LNCaP clone FGC (cell line): ENCODE results near the gene GRIP1.

Source experiments
- DNase-seq: peaks from one replicate; pipeline ENCODE4 v3.0.0-alpha.2; 2011; ENCODE audit warnings: low read depth
- H3K4me3 ChIP-seq: 2 replicates; pipeline ENCODE4 v1.5.1; 2011; ENCODE audit warnings: mild to moderate bottlenecking, low read depth, low read length, control low read depth
- CTCF ChIP-seq: IDR thresholded peaks from 2 replicates; pipeline ENCODE4 v1.5.1; 2012; ENCODE audit warnings: mild to moderate bottlenecking; ENCODE audit not compliant: control insufficient read depth, insufficient read depth; ENCODE audit errors: extremely low read depth

Gene GRIP1

GRCh38 chr12:66541426-66541825 lies 137.4 kb downstream of the GRIP1 start:
- H3K4me3 ChIP-seq: no peak overlapping the region
- no peak for TF ChIP-seq CTCF
- DNase-seq: no peak

- no peak for DNase-seq
- TF ChIP-seq CTCF: no peak
- H3K4me3 ChIP-seq: no peak overlapping the region
Measured at GRCh38 chr12:66539431-66539830, 139.4 kb downstream of the GRIP1 start.

DNA sequence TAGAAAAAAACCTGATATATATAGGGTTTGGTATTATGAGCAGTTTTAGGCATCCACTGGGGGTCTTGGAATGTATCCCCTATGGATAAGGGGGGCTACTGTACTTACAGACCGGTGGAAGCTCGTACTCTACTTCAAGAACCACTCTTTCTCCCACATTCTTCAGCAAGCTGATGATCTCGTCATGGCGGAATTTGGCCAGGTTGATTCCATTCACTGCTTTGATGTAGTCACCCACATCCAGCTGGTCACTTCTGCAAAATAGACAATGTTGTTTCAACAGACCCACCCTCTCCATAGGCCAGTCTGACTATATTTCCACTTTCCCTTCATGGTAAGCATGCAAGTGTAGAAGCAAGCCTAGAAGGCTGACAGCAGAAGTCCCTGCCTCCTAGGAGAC lies 139.9 kb downstream of the GRIP1 start:
- no peak for TF ChIP-seq CTCF
- no peak overlapping the region for H3K4me3 ChIP-seq
- DNase-seq: no peak

GRCh38 chr12:66537876-66538275 lies 141.0 kb downstream of the GRIP1 start:
- no peak for TF ChIP-seq CTCF
- DNase-seq: no peak
- no peak overlapping the region for H3K4me3 ChIP-seq

- no peak for DNase-seq
- H3K4me3 ChIP-seq: no peak overlapping the region
- TF ChIP-seq CTCF: no peak
Measured at GRCh38 chr12:66533767-66534166, 145.1 kb downstream of the GRIP1 start.

DNA sequence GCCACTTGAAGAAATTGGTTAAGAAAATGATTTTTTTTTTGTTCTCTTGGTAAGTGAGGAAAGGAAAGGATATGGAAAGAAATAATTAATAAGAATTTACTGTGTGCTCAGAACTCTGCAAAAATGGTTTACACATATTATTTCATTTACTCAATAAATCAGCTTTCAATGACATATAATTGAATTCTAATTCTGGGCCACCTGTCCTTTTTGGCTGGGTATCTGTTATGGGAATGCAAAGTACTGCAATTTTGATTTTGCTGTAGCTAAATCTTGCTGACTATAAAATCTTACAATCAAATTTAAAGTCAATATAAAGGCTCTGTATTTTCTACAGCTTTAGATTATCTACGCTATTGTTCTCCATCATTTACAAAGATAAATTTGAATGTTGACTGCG lies 147.1 kb downstream of the GRIP1 start:
- no peak for TF ChIP-seq CTCF
- DNase-seq: no peak
- H3K4me3 ChIP-seq: no peak overlapping the region

DNA sequence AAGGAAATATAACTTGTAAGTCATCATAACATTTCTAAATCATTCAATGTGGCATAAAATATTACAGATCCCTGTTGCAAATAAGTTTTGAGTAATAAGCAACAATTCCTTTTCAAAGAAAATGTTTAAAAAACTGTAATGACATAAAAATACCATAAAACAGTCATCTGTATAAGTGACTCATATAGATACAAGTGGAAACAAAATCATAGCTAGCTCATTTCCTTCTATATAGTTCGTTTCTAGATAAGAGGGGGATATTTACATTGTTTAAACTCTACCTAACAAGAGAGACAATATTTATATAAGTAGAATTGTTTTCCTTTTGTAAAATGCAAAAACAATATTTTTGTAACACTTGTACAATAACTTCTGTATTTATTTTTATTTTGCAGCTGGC lies 148.9 kb downstream of the GRIP1 start:
- DNase-seq: no peak
- no peak for TF ChIP-seq CTCF
- H3K4me3 ChIP-seq: no peak overlapping the region
